HG02885 (cell line): Measurements from ENCODE around the gene SMC3.
"Not testable (repeated sequence)": the region's sequence is repeated elsewhere in the genome, so short reads cannot be mapped to it uniquely, and the experiment has no call there.

ENCODE experiments used
- ATAC-seq: cut with Tn5 transposase; IDR thresholded peaks from one replicate; pipeline ENCODE4 v1.9.1; 2021; ENCODE audit warnings: mild to moderate bottlenecking; ENCODE audit not compliant: unreplicated experiment, poor library complexity

Gene SMC3

DNA sequence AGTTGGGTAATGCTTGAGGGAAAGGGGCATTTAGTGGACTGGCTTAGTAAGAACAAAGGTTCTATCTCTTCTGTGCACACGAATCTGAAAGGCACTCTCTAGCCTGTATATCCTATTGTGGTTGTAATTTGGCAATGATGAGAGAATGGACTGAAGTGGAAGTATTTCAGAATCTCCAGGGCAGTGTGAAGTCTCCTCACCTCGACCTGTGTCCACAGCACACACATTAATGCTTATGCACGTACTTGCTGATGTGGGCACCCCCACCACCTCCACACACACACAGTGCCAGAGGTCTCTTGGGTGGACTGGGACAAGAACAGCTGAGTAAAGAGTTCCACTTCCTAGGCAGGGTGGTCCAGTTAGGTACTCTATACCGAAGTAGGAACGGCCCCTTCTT is 6.9 kb downstream of the SMC3 start:
- ATAC-seq = no peak

DNA sequence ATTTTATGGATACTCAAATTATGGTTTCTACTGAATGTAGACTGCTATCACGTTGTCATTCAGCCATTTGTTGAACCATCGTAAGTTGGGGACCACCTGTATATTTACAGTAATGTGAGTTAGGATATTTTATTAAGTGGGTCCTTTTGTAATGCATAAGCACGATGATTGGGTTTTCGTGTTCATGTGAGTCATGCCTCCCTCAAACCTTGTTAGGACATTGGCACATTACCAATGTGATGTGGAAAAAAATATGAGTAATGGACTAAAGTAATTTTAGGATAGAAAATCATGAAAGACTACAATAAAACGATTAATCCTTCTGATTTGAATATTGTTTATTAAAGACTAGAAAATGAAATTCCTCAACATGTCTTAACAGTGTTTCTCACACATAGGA is 8.7 kb downstream of the SMC3 start:
- ATAC-seq = no peak

DNA sequence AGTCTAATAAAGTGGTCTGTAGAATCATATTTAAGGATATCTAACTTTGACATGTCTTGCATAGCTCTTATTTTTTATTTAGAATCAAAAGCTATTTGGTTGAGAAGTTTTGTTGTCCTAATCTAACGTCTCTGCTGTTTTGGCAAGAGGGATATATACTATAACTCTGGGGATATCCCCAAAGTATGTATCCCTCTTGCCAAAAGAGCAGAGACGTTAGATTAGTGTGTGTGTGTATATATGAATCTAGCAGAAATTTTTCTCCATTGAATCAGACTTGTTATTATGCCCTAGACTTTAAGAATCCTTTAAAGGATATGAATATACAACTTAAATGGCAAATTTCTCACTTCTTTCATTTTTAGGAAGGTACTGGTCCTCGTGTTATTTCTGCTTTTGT is 9.6 kb downstream of the SMC3 start:
- ATAC-seq = no peak

- no peak for ATAC-seq
Observed at GRCh38 chr10:110584006-110584405, 16.5 kb downstream of the SMC3 start.

- ATAC-seq = no peak
Observed at GRCh38 chr10:110591760-110592159, 24.3 kb downstream of the SMC3 start.

GRCh38 chr10:110597476-110597875 is 30.0 kb downstream of the SMC3 start:
- no peak for ATAC-seq

GRCh38 chr10:110600487-110601101 is 33.1 kb downstream of the SMC3 start:
- ATAC-seq = peak; percentile 39

GRCh38 chr10:110601581-110601980 is 34.1 kb downstream of the SMC3 start:
- ATAC-seq = no peak

- ATAC-seq = no peak
Observed at GRCh38 chr10:110608087-110608486, 40.6 kb downstream of the SMC3 start.

DNA sequence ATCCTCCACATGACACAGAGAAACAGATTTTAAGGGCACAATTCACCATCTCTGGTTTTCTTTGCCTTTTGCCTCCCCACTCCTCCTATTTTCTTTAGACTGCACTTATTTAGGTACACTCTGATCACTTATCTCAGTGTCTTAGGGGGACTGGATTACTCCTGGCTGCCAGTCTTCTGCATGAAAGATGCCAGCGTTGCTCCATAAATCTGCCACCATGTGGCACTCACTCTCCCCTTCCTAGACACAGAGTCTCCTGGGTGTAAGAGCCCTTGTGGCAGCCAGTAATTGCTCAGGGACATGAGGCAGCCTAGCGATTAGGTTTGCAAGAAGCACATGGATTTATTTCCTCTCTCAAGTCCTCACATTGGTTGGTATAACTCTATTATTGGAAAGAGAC is 42.1 kb downstream of the SMC3 start:
- no peak for ATAC-seq

- ATAC-seq = no peak
Observed at GRCh38 chr10:110610308-110610774, 42.8 kb downstream of the SMC3 start.

DNA sequence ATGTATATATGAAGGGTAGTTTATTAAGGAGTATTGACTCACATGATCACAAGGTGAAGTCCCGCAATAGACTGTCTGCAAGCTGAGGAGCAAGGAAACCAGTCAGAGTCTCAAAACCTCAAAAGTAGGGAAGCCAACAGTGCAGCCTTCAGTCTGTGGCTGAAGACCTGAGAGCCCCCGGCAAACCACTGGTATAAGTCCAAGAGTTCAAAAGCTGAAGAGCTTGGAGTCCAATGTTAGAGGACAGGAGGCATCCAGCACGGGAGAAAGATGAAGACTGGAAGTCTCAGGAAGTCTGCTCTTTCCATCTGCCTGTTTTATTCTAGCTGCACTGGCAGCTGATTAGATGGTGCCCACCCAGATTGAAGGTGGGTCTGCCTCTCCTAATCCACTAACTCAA is 43.3 kb downstream of the SMC3 start:
- not testable (repeated sequence) for ATAC-seq

- no peak for ATAC-seq
Observed at GRCh38 chr10:110612087-110612486, 44.6 kb downstream of the SMC3 start.

DNA sequence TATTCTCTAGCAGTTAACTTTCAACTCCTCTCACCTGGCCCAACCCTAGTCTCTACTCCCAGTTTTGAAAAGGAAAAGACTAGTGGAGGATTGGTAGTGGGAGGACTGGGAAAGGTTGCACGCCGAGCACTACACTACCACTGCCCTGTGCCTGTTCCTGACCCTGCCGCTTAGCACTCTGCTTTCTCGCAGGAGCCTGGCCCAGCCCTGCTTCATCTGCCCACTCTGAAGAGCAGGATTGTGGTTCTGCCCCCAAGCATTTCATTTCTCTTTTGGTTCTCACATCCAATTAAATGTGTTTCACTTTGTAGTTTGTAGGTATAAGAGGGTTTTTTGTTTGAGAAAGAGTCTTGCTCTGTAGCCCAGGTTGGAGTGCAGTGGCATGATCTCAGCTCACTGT is 45.1 kb downstream of the SMC3 start:
- no peak for ATAC-seq

GRCh38 chr10:110613341-110613995 is 46.0 kb downstream of the SMC3 start:
- peak; percentile 26 for ATAC-seq

GRCh38 chr10:110613996-110614495 is 46.6 kb downstream of the SMC3 start:
- ATAC-seq = peak; percentile 71

GRCh38 chr10:110615057-110615747 is 47.7 kb downstream of the SMC3 start:
- ATAC-seq = no peak

DNA sequence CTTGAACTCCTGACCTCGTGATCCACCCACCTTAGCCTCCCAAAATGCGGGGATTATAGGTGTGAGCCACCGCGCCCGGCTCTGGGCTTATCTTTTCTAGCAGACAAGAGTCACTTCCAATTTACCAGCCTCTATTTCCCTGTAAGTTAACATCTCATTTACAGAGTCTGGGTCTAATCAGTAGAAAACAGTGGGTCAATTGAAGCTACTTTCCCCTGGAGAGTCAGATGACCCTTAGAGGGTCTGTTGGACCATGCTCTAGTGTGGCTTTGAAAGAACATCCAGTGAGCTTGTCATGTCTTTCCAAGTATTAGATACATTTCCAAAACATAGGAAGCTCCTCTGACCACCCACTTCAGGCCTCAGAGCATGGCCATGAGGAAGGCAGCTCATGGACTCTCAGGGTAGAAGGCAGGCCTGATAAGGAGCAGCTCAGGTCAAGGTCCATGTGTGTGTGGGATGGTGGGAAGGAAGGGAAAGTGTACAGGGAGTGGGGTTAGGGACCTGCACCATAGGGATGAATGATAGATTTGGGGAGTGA is 49.1 kb downstream of the SMC3 start:
- ATAC-seq = no peak

DNA sequence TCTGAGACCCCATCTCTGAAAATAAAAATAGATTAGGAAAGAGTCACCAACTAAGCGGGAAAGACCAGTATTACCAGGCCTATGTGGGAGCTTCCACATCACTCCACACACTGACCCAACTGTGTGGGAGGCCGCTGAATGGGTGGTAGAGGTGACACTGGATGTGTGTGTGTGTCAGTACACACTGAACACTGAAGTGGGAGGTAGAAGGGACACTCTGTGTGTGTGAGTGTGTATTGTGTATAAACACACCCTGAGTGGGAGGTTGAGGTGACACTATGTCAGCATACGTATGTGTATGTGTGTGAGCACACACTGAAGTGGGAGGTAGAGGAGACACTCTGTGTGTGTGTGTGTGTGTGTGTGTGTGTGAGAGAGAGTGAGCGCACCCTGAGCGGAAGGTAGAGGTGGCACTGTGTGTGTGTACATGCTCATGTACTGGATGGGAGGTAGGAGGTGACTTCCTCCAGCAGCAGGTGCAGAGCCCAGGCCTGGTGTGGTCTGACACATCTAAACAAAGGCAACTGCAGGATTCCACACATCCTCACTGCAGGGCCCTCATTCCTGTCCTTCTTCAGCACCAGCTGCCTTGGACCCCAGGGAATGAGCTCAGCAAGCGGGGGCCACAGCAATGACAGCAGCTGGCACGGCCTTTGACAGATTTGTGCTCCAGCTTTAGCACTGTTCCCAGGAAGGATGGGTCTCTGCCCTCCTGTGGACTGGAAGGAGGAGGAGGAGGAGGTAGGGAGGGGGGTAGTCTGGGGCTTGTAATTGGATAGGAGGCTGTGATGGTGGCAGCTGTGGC is 50.1 kb downstream of the SMC3 start:
- no peak for ATAC-seq

DNA sequence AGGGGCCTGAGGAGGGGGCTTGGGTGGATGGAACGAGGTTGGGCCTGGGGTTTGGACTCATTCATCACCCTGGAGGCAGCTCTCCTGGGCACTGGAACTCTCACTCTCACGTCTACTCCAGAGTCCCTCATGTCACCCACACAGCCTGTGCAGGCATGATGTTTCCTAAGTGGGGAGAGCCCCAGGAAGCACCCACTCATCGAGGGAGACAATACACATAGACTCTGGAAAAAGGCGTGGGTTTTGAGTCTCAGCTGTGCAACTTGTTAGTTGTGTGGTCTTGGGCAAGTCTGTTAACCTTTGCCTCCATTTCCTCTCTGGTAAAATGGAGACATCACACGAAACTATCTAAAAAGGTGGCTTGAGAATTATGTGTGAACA is 50.7 kb downstream of the SMC3 start:
- ATAC-seq = no peak
